Right lobe of liver (tissue), 6 donors: ENCODE data around the gene MOV10. TPM values are rescaled to one million over a fixed set of nuclear protein-coding genes. Genes with fewer than 3 reads are reported as not detected.

Experiments
- ATAC-seq, 4 donors: fragments of 200-7000 bp; cut with Tn5 transposase; one replicate each; pipeline ENCODE4 v1.9.1; 2020; ENCODE audit warnings: mild to moderate bottlenecking in 4 of 4, moderate library complexity in 4 of 4
- DNase-seq, 3 donors: peaks; one replicate each; pipeline ENCODE4 v3.0.0-alpha.2; 2020
- H3K27ac ChIP-seq, 3 donors: fragments of 200-600 bp; one replicate each; pipeline ENCODE4 v1.8.0; 2022
- H3K27me3 ChIP-seq, 2 donors: fragments of 200-600 bp; one replicate each; pipeline ENCODE4 v1.8.0; 2022
- H3K36me3 ChIP-seq, 4 donors: fragments of 200-600 bp; sonication (generic) in 1 of 4; one replicate each; pipeline versions ENCODE4 v1.5.1 to v1.8.0; 2017 to 2022; ENCODE audit warnings: control low read depth in 1 of 4
- H3K4me1 ChIP-seq, 4 donors: fragments of 200-600 bp; sonication (generic) in 1 of 4; one replicate each; pipeline versions ENCODE4 v1.5.1 to v1.8.0; 2017 to 2022; ENCODE audit warnings: control low read depth in 1 of 4
- H3K4me3 ChIP-seq, 3 donors: fragments of 200-600 bp; one replicate each; pipeline ENCODE4 v1.8.0; 2022
- H3K9me3 ChIP-seq, 4 donors: fragments of 200-600 bp; sonication (generic) in 1 of 4; one replicate each; pipeline versions ENCODE4 v1.5.1 to v1.8.0; 2017 to 2022; ENCODE audit warnings: control low read depth in 1 of 4
- POLR2A ChIP-seq: fragments of 450-650 bp; IDR thresholded peaks from one replicate; pipeline ENCODE4 v1.6.1; 2017; ENCODE audit warnings: antibody characterized with exemption, mild to moderate bottlenecking
- WGBS: methylation state at CpG from one replicate; pipeline ENCODE4 v1.1.6; 2018; ENCODE audit warnings: low coverage, low lambda C conversion rate; ENCODE audit not compliant: insufficient coverage; ENCODE audit errors: missing lambda C conversion rate; 5-methylcytosine and 5-hydroxymethylcytosine counted together
- intact Hi-C, 2 donors: fragments of 100-400 bp; cut with DNase I; formaldehyde crosslinking; loops; one replicate each; pipeline versions ENCODE4 v1.11.2 to v1.14.1; 2022
- total RNA-seq, 6 experiments: library from RNA; depleted of rRNA in 2 of 6; stranded (reverse); fragments of >200 nt in 2 of 6; fragmentation: NEBNext Ultra II Directional in 3 of 6; extraction: Animal tissue kit (Norgen Biotek cat#: 25700) in 3 of 6; gene quantifications; one replicate each; pipeline versions ENCODE4 v1.1.0 to v1.2.4, GENCODE V29; 2016 to 2023
- TF ChIP-seq, protein P1 (sequence below), 4 donors: fragments of 200-600 bp in 3 of 4; fragments of 450-650 bp in 1 of 4; IDR thresholded peaks; one replicate each; pipeline versions ENCODE4 v1.5.1 to v1.8.0; 2016 to 2022; ENCODE audit warnings: antibody characterized with exemption in 4 of 4, mild to moderate bottlenecking in 2 of 4
- donor health status: DM: no; HTN: yes; CAD: no.
- donor health status: DM: no; HTN: no; CAD: no.
- donor health status: DM: no; HTN: no; CAD: no.
- donor health status: DM: no; HTN: yes; CAD: no.
- donor health status: DM: no; HTN: yes; CAD: no.

MOV10 gene
- total RNA-seq, 6 experiments from 2014 or later: 32.3 to 55.8 (median 46.2) TPM

- no peak for TF ChIP-seq POLR2A
- TF ChIP-seq, protein P1, sequence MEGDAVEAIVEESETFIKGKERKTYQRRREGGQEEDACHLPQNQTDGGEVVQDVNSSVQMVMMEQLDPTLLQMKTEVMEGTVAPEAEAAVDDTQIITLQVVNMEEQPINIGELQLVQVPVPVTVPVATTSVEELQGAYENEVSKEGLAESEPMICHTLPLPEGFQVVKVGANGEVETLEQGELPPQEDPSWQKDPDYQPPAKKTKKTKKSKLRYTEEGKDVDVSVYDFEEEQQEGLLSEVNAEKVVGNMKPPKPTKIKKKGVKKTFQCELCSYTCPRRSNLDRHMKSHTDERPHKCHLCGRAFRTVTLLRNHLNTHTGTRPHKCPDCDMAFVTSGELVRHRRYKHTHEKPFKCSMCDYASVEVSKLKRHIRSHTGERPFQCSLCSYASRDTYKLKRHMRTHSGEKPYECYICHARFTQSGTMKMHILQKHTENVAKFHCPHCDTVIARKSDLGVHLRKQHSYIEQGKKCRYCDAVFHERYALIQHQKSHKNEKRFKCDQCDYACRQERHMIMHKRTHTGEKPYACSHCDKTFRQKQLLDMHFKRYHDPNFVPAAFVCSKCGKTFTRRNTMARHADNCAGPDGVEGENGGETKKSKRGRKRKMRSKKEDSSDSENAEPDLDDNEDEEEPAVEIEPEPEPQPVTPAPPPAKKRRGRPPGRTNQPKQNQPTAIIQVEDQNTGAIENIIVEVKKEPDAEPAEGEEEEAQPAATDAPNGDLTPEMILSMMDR (IDR thresholded peaks at IDR 0.05): no peak
- DNase-seq: no peak
- Histone ChIP-seq H3K9me3 (no peaks in the 10 kb centered on the region), H3K27ac (no peak overlapping the region), H3K4me3 (no peak overlapping the region), H3K4me1 (peaks cover 0 to 20% (median 4%) of the 10 kb centered on the region in 4 donors), H3K36me3 (no peaks in the 10 kb centered on the region), H3K27me3 (no peaks in the 10 kb centered on the region)
- ATAC-seq: no peak
- WGBS: 63% methylated on average over 1 of the region's 3 CpGs
- intact Hi-C loops: loop anchor here in 1 of 2 donors (5.0 kb wide), 1 partner anchor 208 kb away; no protein-coding TSS in a partner anchor
Measured at GRCh38 chr1:112710586-112710985, 36.1 kb downstream of the MOV10 start.

DNA sequence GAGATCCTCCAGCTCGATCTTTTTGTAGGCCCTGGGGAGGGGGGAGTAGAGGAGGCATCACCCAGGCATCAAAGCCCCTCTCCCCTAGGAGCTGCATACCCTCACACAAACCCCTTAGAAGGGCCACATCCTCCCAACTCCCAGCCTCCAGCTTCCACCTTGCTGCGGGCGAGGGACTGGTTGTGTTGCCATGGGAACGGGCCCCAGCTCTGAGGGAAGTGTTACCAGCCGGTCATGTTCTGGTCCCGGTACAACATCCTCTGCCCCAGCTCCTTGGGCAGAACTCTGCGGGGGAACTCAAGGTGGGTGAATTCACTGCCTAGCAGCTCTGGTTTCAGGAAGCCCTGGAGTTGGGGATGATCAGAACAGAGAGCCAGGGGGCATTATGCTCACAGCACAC, 36.6 kb downstream of the MOV10 start:
- H3K4me3 ChIP-seq: no peak overlapping the region
- intact Hi-C loops: loop anchor here in 1 of 2 donors (5.0 kb wide), 1 partner anchor 209 kb away; no protein-coding TSS in a partner anchor
- no peak for DNase-seq
- no peak for ATAC-seq
- H3K27me3 ChIP-seq: no peaks in the 10 kb centered on the region
- H3K9me3 ChIP-seq: no peaks in the 10 kb centered on the region
- H3K27ac ChIP-seq: no peak overlapping the region
- H3K36me3 ChIP-seq: no peaks in the 10 kb centered on the region
- peaks cover 0 to 20% (median 4%) of the 10 kb centered on the region in 4 donors for H3K4me1 ChIP-seq
- 88% methylated on average over 3 of the region's 7 CpGs for WGBS
- TF ChIP-seq, protein P1 (IDR thresholded peaks at IDR 0.05): no peak
- no peak for TF ChIP-seq POLR2A

GRCh38 chr1:112711670-112712069, 37.2 kb downstream of the MOV10 start:
- Histone ChIP-seq H3K9me3 (no peaks in the 10 kb centered on the region), H3K36me3 (no peaks in the 10 kb centered on the region), H3K27me3 (no peaks in the 10 kb centered on the region), H3K4me3 (no peak overlapping the region), H3K4me1 (peaks cover 0 to 22% (median 5%) of the 10 kb centered on the region in 4 donors), H3K27ac (no peak overlapping the region)
- no CpG with 5 or more reads among the region's 11 CpGs for WGBS
- intact Hi-C loops: loop anchor here in 1 of 2 donors (5.0 kb wide), 1 partner anchor 209 kb away; no protein-coding TSS in a partner anchor
- ATAC-seq: no peak
- TF ChIP-seq POLR2A: no peak
- TF ChIP-seq, protein P1 (IDR thresholded peaks at IDR 0.05): no peak
- no peak for DNase-seq

DNA sequence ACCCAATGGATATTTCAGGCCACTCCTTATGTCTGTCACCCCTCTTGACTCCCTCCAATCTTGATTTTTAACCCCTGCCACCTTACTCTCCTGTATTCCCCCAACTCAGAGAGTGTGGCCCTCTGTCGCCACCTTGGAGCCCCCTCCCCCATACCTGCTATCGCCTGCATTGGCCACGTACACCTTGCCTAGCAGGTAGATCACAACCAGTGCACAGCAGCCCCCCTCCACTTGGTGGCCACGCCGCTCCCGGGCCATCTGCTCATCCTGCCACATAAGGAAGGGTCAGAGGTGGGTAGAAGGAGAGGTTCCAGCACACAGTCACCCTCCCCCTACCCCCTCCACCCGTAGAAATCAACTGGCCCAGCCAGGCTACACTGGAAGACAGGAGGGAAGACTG, 37.7 kb downstream of the MOV10 start:
- Histone ChIP-seq H3K27me3 (no peaks in the 10 kb centered on the region), H3K36me3 (no peaks in the 10 kb centered on the region), H3K27ac (no peak overlapping the region), H3K9me3 (no peaks in the 10 kb centered on the region), H3K4me1 (peaks cover 0 to 22% (median 5%) of the 10 kb centered on the region in 4 donors), H3K4me3 (no peak overlapping the region)
- ATAC-seq (no peak), DNase-seq (no peak)
- TF ChIP-seq, protein P1 (IDR thresholded peaks at IDR 0.05): no peak
- intact Hi-C loops: loop anchor here in 1 of 2 donors (5.0 kb wide), 1 partner anchor 210 kb away; no protein-coding TSS in a partner anchor
- WGBS: 91% methylated on average over 4 of the region's 7 CpGs
